ENCODE data around the gene KHDC3L.

KHDC3L gene, protein sequence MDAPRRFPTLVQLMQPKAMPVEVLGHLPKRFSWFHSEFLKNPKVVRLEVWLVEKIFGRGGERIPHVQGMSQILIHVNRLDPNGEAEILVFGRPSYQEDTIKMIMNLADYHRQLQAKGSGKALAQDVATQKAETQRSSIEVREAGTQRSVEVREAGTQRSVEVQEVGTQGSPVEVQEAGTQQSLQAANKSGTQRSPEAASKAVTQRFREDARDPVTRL

DNA sequence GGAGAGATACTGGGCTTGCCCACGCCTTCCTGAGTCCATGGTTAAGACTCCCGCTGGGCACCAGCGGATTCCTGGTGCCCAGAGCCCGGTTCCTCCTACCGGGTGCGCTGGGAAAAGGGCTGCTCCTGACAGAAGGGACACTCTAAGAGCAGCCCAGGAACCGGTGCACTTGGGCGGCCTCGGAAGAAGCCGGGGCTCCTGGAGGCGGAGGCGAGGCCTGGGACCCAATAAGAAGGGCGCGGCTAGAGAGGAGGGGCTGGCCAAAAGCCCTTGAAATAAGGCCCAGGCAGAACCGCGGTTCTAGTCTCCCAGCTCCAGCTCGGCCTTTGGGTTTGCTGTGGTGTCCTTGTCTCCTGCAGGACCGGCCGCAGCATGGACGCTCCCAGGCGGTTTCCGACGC lies at the start of gene KHDC3L:
Gene KHDC3L (plus strand): TSS at position 301 of the 400 bp plus-strand sequence. CDS start 72 bp downstream, at position 373.
- DNase-seq = no peak

DNA sequence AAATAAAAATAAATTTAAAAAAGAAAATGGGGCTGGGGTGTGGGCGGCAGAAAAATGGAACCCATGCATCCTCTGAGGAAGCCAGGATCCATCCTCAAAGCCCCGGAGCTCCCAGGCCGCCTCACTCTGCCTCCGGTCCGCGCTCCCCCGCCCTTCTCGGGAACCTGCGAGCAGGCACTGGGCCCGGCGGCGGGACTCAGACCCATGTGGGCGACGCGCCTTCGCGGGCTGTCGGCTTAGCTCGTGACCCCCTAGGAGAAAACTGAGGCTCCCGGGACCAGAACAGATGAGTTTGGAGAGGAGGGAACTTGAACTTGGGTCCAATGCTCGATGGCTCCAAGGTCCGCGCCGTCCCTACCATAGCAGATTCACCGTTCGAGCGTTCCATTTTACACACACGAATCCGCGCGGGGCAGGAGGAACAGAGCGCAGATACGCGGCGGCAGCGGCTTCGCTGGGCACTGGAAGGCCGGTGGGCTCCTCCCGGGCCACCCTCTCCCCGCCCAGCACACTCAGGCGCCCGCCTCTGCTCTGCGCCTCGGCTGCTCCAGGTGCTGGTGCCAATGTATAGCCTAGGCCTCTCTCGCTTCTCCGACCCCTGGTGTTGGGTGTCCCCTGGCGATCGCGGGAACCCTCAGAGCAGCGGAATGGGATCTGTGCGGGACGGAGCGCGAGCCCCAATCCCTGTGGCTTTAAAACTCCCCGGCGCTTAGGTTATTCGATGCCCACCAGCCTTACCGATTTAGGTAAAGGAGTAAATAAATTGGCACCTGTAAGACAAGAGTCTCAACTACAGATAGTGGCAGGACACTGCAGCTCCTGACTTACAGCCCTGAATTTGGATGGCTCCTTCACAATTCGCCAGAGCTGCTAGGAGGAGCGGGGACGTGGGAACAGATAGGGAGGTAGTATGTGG lies 47.6 kb upstream of the KHDC3L start:
- DNase-seq = no peak

DNA sequence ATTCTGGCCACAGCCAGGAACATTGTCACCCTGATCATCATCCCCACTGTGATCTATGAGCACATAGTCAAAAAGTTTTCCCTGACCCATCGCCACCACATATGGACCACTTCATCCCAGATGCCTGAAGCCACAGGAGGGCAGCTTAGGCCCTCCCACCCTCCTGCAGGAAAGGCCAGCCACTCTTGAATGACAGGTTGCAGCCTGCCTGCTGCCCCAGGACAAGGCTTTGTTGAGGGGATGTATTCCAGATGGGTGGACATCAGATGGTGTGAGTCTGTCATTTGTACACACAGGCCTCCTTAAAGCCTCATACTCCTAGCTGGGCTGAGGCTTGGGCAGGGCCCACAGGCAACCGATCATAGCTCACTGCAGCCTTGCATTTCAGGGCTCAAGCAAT lies 39.1 kb upstream of the KHDC3L start:
- DNase-seq = no peak

DNA sequence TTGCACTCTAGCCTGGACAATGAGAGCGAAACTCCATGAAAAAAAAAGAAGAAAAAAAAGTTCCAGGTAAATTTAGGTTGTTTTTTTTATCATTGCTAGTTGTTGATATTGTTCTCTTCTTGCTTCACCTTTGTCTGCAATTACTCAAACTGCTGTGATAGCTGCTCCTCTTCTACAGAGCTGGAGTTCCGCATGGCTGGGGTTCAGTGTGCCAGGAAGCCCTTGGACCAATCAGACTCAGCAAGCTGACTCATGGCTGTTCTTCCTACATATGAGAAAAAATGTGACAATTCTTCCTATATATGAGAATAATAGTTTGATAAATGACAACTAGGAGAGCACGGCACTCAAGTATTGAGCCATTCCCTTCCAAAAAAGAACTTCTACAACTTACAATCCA lies 36.8 kb upstream of the KHDC3L start:
- DNase-seq = no peak

DNA sequence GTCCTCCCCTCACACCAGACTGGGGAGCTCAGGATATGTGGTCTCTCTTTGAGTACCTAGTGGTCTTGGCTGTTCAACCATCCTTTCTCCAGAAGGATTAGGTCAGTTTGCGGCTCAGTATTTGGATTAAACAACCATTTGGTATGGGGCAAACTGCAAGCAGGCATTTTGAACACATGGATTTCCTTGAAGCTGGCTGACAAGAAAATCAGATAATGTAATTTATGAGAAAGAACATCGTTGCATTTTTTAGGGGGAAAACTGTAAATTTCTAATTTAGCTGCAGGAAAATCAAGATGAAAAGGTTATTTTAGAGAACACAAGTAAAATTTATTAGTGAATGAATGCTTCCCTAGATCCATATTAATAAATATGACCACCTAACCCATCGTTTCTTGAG lies 33.7 kb upstream of the KHDC3L start:
- DNase-seq = no peak

DNA sequence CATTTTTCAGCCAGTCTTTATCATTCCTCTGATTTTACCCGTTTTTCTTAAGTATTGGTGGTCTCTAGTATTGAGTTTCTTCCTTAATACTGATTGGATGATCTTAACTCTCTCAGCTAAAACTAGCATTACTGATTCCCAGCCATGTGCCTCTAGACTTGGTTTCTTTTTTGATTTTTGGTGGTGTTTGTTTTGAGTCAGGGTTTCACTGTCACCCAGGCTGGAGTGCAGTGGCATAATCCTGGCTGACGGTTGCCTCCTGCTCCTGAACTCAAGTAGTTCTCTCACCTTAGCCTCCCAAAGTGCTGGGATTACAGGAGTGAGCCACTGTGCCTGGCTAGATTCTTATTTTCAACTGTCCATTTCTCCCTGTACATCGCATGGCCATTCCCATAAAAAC lies 33.3 kb upstream of the KHDC3L start:
- DNase-seq = no peak

DNA sequence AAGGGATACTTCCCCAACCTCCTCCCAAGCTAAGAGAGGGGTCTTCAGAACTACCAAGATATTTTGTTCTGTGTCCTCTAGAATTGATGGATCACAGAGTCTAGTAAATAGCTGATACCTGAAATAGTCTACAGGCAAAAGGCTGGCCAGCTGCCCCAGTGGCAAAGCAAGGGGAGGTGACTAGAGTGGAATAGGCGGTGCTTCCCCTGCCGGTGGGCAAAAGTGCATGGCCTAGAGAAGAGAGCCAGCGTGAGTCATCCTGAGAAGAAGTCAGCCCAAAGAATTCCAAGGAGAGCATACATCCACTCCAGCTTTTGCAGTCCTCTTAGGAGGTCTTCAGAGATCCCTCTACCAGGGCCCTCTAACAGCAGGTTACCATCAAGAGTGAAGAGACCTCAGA lies 23.1 kb upstream of the KHDC3L start:
- DNase-seq = no peak

DNA sequence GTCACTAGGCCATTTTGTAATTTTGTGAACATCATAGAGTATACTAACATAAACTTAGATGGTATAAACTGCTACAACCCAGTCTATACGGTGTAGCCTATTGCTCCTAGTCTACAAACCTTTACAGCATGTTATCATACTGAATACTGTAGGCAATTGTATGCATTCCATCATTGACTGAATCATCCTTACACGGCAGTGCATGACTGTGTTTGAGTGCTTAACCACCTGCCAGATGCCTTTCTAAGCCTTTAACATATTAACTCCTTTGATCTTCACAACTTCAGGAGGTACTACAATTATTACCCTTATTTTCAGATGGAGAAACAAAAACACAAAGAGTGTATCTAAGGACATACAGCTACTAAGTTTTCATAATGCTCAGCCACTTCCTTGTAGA lies 22.4 kb upstream of the KHDC3L start:
- DNase-seq = no peak

DNA sequence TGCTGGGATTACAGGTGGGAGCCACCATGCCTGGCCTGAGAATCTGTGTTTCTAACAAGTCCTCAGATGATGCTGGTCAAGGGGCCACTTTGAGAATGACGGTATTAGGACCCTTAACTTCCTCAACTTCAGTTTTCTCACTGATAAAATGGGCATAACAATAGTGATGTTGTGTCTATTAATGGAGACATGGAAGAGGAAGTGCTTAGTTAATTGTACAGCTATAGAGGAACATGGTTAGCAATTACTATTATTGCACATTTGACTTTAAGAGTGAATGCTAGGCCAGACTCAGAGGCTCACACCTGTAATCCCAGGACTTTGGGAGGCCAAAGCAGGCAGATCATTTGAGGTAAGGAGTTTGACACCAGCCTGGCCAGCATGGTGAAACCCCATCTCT lies 21.1 kb upstream of the KHDC3L start:
- DNase-seq = no peak

DNA sequence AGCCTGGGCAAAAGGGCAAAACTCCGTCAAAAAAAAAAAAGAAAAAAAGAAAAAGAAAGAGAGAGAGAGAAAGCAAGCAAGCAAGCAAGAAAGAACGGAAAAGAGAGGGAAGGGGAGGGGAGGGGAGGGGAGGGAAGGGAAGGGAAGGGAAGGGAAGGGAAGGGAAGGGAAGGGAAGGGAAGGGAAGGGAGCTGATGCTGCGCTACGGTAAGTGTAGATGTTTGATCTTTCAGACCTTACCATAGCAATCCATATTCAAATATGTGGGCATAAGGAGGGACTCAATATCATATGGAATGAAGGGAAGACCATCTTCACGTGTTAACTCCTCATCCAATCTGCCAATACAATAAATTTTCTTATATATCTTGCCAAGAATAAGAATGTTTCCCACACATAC lies 20.3 kb upstream of the KHDC3L start:
- DNase-seq = no peak

DNA sequence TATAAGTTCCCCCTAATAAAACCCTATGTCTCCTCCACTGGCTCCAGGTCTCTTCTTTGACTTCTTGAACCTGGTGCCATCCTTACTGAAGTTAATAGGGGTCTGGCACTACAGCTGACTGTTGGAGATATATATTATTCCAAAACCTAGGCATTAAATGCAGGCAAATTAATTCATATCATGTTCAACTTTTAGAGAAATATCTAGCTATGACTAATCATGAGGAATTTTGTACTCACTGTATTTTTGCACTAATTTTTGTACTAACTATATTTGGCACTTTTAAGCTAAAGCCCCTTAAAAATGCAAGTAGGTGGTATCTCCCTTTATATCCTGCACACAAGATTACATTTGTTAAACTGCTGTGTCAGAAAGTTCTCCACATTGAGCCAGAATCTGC lies 19.3 kb upstream of the KHDC3L start:
- DNase-seq = no peak

DNA sequence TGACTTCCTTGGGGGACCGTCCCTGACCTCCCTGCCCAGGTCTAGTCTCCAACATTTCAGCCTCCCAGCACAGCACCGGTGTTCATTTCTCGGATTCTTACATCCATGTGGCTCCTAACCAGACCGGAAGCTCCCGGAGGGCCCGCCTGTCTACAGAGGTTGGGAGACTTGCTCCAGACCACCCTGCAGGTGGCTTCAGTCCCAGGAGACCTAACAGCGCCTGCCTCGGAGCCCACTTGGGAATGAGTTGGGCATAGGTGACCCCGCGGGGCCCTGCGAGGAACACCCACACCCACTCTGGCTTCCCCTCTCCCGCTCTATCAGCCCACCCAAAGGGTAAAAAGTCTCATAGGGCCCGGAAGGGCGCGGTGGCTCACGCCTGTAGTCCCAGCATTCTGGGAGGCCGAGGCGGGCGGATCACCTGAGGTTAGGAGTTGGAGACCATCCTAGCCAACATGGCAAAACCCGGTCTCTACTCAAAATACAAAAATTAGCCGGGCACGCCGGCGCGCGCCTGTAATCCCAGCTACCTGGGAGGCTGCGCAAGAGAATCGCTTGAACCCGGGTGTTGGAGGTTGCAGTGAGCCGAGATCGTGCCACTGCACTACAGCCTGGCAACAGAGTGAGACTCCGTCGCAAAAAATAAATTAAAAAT lies 13.8 kb upstream of the KHDC3L start:
- DNase-seq = no peak

DNA sequence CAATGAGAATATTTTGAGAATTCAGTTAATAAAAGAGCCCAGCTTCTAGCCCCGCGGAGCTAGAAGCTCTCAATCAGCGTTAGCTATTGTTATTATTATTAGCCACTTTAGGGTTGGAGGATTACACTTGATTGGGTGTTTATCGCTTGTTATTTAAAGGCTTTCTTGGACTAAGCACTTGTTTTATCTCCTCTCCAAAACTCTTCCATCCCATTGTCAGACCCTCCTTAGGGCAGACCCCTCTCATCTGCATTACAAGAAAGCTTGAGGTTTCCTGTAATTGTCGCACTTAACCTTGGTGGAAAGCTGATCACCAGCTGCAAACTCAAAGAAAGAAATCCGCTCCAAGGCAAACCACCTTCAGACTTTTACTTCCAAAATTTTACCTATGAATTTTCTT lies 13.1 kb upstream of the KHDC3L start:
- DNase-seq = no peak

DNA sequence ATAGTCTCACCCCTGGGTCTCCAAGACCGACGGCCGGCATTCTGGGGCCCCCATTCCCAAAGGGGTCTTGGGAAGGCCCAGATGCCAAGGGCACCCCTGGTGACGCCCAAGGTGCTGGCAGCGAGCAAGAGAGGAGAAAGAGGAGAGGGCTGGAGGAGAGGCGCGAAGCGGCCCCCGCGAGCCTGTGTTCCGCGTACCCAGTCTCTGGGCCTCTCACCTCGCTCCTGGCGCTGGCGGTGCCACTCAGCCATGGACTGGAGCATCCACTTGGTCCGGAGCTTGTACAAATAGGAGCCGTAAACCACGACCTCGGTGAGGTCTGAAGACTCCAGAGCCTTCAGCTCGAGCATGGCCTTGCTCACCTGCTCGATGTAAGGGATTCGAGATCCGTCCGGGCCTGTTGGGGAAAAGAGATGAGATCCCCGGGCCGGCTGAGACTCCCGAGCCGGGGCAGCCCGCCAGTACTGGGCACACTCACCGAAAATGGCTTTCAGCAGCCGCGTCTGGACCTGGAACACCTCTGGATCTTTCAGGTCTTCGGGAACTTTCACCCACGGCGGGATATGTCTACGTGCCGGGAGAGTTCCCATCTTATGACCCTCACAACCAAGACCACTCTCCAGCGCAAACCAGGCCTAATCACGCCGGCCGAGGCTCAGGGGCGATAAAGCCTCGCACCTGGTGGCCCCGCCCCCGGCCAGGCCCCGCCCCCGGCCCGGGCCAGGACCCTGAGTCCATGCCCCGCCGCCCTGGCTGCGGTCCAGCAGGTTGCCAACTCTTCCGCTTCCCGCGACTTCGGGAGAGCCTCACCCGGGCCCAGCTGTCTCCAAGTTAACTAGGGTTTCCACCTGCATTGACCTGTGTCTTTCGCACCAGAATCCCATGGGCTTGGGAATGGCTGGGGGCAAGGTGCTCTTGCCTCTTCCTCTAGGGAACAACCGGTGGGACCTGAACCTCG lies 8.5 kb upstream of the KHDC3L start, which contains the start of gene DPPA5:
Gene DPPA5 (minus strand): TSS at position 641 of the 958 bp plus-strand sequence. CDS start 51 bp downstream, at position 590.
- no peak for DNase-seq

DNA sequence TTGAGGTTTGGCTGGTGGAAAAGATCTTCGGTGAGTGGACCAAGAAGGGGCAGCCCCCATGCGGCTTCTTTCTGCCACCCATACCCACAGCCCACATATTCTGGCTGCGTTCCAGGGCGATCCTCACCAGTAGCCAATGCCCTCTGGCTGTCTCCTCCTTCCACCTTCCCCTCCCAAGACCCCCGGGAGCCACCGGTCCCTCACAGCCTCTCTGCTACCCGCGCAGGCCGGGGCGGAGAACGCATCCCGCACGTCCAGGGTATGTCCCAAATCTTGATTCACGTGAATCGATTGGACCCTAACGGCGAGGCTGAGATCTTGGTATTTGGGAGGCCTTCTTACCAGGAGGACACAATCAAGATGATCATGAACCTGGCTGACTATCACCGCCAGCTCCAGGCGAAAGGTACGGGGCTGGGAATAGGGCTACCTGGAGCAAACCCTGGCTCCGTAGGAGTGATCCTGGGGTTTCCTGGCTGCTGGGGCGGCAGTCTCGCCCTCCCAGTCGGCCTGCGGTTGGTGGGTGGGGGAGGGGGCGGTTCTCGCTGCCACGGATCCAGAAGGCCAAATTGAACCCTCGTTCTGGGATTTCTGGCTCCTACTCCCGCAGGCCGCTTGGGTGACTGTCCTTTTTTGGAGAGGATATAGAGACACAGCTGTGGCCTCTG lies 545 bp downstream of the KHDC3L start:
- DNase-seq = no peak

DNA sequence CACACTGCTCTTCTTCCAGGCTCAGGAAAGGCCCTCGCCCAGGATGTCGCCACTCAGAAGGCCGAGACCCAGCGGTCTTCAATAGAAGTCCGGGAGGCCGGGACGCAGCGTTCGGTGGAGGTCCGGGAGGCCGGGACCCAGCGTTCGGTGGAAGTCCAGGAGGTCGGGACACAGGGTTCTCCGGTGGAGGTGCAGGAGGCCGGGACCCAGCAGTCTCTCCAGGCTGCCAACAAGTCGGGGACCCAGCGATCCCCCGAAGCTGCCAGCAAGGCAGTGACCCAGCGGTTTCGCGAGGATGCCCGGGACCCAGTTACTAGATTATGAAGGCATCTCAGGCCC lies 1.0 kb downstream of the KHDC3L start:
- no peak for DNase-seq

DNA sequence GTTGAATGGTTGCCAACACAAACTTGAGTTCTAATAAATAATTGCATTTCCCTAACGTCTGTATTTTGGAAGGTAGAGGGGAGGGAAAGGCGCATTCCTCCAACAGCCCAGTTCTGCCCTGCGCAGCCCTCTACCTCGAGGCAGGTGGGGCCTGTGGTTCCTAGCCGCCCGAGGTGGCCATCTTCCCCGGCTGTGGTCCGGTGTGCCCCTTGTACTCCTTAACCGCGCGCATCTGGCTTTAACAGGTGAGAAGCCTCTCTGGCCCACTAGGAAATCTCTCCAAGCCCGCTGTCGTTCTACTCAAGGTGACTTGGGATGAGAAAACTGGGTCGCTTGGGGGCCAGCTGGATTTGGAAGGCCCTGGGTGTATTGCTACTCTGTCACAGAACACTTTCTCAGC lies 1.7 kb downstream of the KHDC3L start:
- DNase-seq = no peak

DNA sequence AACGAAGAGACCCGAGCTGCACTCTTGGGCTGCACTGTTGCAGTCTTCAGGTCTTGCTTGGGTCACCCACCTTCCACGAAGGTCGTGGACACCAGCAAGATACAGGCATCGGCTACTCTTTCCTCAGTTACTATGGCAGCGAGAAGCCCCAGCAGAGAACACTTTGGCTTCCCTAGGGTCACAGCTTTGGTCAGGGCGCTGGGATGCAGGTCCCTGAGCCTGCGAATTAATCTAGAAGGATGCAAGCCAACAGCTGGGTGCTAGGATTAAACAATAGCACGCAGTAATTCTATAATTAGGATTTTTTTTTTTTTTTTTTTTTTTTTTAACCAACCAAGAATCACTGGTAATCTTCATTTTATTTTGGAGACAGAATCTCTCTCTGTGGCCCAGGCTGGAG lies 2.1 kb downstream of the KHDC3L start:
- DNase-seq = no peak

DNA sequence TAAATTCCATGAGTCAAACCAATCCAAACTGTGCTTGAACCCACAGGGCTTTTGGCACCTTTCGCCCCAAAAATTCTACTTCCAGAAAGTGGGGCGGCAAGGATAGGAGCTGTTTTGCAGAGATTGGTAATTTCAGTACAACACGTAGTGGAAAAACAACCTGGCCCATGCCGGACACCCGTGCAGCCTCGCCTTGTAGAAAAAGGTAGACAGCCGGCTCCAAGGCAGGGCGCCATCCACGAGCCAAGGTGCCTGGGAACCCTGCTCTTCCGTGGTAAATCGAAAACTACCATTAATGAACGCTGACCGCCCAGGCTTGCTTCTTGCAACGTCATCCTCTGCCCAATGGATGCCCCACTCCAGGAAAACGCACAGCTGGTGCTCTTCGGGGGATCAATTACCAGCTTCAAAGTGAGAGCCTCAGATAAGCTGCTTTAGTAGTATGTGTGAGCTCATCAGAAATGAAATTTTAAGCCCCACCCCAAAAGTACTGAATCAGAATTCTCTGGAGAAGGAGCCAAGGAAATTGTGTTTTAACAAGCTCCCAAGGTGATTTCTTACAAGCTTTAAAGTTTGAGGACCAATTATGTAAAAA lies 5.4 kb downstream of the KHDC3L start:
- no peak for DNase-seq

DNA sequence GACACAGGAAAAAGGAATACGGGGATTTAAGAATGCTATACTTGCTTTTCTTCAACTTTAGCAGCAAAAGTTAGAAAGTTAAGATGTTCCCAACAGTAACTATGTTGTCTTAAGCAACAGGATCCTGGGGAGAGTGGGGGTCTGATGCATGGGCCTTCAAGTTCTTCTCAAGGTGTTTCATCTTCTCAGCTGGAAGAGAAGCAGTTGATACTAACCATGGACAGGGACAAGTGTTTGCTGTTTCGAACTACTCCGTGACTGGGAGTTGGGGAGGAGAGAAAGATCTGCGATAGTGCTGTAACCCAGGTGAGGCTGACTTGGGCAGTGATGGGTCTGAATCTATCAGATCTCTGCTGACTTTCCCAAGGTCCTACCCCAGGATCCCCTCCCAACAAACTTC lies 6.2 kb downstream of the KHDC3L start:
- no peak for DNase-seq

DNA sequence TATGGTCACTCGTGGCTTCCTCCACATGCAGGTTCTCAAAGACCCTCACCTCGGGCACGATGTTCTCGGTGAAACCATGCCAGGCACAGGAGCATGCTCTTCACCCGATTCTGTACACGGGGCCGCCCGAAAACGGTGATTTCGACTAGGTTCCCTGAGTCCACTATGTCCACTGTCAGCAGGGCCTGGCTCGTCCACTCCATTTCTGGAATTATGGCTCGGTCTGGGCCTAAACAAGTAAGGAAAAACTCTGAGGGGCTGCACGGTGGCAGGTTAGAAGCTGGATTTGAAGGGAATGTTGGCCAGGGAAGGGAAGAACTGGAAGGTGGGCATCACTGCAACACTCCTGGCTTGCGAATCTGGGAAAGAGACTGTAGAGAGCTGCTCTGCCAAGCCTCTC lies 6.7 kb downstream of the KHDC3L start:
- no peak for DNase-seq

DNA sequence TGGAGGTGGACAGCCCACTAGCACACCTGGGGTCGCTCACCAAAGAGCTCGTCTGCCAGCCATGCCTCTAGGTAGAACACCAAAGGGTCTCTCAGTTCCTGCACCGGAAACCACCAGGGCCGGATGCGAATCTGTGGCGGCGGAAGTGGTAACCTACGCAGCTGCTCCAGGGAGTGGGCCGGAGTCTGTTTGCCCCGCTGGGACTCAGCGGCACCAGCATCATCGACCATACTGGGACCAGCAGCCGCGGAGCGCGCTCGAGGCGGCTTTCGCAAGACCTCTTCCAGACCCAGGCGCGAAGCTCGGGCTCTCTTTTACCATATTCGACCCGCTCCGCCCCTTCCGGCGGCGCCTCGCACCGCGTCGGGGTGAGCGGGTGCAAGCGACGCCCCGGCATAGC lies 7.1 kb downstream of the KHDC3L start, which contains the start of gene OOEP:
Gene OOEP (minus strand): TSS at position 335 of the 400 bp plus-strand sequence. CDS start 105 bp downstream, at position 230.
- DNase-seq = no peak
